Medulla oblongata (tissue), 1 donor: ENCODE data around the gene SLC4A8.

Experiments used
- DNase-seq: peaks from one replicate; pipeline ENCODE4 v3.0.0-alpha.2; 2015; ENCODE audit errors: extremely low spot score

SLC4A8 gene

GRCh38 chr12:51424662-51425539 is at the start of gene SLC4A8:
Gene SLC4A8 (plus strand): TSS chr12:51424831. CDS start chr12:51424988, 157 bp downstream.
- peak; percentile 98 for DNase-seq

GRCh38 chr12:51374856-51375255 is 49.8 kb upstream of the SLC4A8 start:
- DNase-seq: no peak

GRCh38 chr12:51377099-51377984 is 47.3 kb upstream of the SLC4A8 start:
- DNase-seq: no peak

- no peak for DNase-seq
Measured at GRCh38 chr12:51378749-51379148, 45.9 kb upstream of the SLC4A8 start.

- DNase-seq: no peak
Measured at GRCh38 chr12:51379571-51379970, 45.1 kb upstream of the SLC4A8 start.

- DNase-seq: no peak
Measured at GRCh38 chr12:51381226-51382079, 43.2 kb upstream of the SLC4A8 start.

- no peak for DNase-seq
Measured at GRCh38 chr12:51382173-51382572, 42.5 kb upstream of the SLC4A8 start.

- no peak for DNase-seq
Measured at GRCh38 chr12:51383269-51383905, 41.2 kb upstream of the SLC4A8 start.

- no peak for DNase-seq
Measured at GRCh38 chr12:51386351-51386750, 38.3 kb upstream of the SLC4A8 start.

- DNase-seq: peak; percentile 57
Measured at GRCh38 chr12:51388069-51388799, 36.4 kb upstream of the SLC4A8 start.

- DNase-seq: peak; percentile 87
Measured at GRCh38 chr12:51388846-51389245, 35.8 kb upstream of the SLC4A8 start.

- DNase-seq: peak; percentile 42
Measured at GRCh38 chr12:51389302-51389999, 35.2 kb upstream of the SLC4A8 start.

- no peak for DNase-seq
Measured at GRCh38 chr12:51390457-51390856, 34.2 kb upstream of the SLC4A8 start.

- peak; percentile 67 for DNase-seq
Measured at GRCh38 chr12:51390891-51391282, 33.7 kb upstream of the SLC4A8 start.

GRCh38 chr12:51391283-51392123 is 33.1 kb upstream of the SLC4A8 start, which contains the start of gene GALNT6:
Gene GALNT6 (minus strand): TSS chr12:51391406. CDS start chr12:51379781, 11,625 bp downstream.
- DNase-seq: peak; percentile 45

GRCh38 chr12:51392556-51393237 is 31.9 kb upstream of the SLC4A8 start:
- DNase-seq: peak; percentile 47

GRCh38 chr12:51393676-51394545 is 30.7 kb upstream of the SLC4A8 start:
- DNase-seq: no peak
